HepG2 (cell line): Measurements from ENCODE around the gene FAM174C. TPM values are rescaled to one million over a fixed set of nuclear protein-coding genes. Genes with fewer than 3 reads are reported as not detected.

ENCODE experiments used
- ATAC-seq: fragments of 200-7000 bp; cut with Tn5 transposase; 3 replicates; pipeline ENCODE4 v1.9.1; 2020; ENCODE audit warnings: mild to moderate bottlenecking, moderate library complexity
- BruUV-seq: library from RNA; stranded (reverse); fragments of 400-500 nt; replicated peaks from 2 replicates; lab custom pipeline; 2021; lab: Mats Ljungman, UMichigan
- CTCF ChIA-PET: fragments of 300-600 bp; formaldehyde crosslinking; extraction: SDS; loops from one replicate; lab custom pipeline; 2021; ENCODE audit warnings: low total read pairs, inconsistent platforms, low intra/inter-chr PET ratio; lab: Yijun Ruan, JAX
- POLR2A ChIA-PET: fragments of 350-600 bp; sonication (Branson Sonifier 250); formaldehyde crosslinking; loops from one replicate; lab custom pipeline; 2020; ENCODE audit warnings: antibody characterized with exemption, inconsistent platforms; lab: Yijun Ruan, JAX
- DNase-seq: peaks from one replicate; pipeline ENCODE4 v3.0.0-alpha.2; 2015; ENCODE audit warnings: low spot score
- FAIRE-seq: peaks from 3 replicates; lab custom pipeline; 2011; peaks lifted over from hg19 to GRCh38; lab: Jason Lieb, UNC
- H2AFZ ChIP-seq: one replicate; pipeline ENCODE4 v1.6.1; 2011; ENCODE audit warnings: low read length, inconsistent platforms
- H3K27ac ChIP-seq: fragments of 300-600 bp; 3 replicates; pipeline ENCODE4 v1.8.0; 2011; ENCODE audit warnings: mixed run types, mild to moderate bottlenecking, mixed read lengths, low read length, inconsistent platforms; ENCODE audit not compliant: insufficient read depth; ENCODE audit errors: extremely low read length
- H3K27me3 ChIP-seq, 2 experiments: fragments of 200-600 bp in 1 of 2; 2 replicates in 1 of 2; 3 replicates in 1 of 2; pipeline versions ENCODE4 v1.6.0 to v1.8.0; 2011; ENCODE audit warnings: low read length in 2 of 2, mild to moderate bottlenecking in 2 of 2, moderate library complexity in 2 of 2, inconsistent platforms in 1 of 2; ENCODE audit not compliant: insufficient read depth in 2 of 2, control insufficient read depth in 1 of 2
- H3K36me3 ChIP-seq, 2 experiments: fragments of 200-600 bp in 1 of 2; replicated peaks in 1 of 2; 2 replicates in 1 of 2; 3 replicates in 1 of 2; pipeline versions ENCODE4 v1.5.1 to v1.8.0; 2011; ENCODE audit warnings: low read length in 2 of 2, inconsistent platforms in 1 of 2; ENCODE audit not compliant: insufficient read depth in 2 of 2, control insufficient read depth in 1 of 2
- H3K4me1 ChIP-seq: 2 replicates; pipeline ENCODE4 v1.5.1; 2012; ENCODE audit warnings: low read length, inconsistent platforms; ENCODE audit not compliant: insufficient read depth
- H3K4me2 ChIP-seq: 2 replicates; pipeline ENCODE4 v1.6.0; 2011; ENCODE audit warnings: low read depth, low read length, inconsistent platforms
- H3K4me3 ChIP-seq, 3 experiments: fragments of 200-600 bp in 1 of 3; sonication (generic), shearing (Covaris generic) in 1 of 3; replicated peaks in 1 of 3; 2 replicates each; pipeline ENCODE4 v1.5.1; 2011 to 2016; ENCODE audit warnings: low read length in 3 of 3, inconsistent platforms in 2 of 3, low read depth in 2 of 3, mild to moderate bottlenecking in 2 of 3, control low read depth in 1 of 3, mixed read lengths in 1 of 3; ENCODE audit not compliant: insufficient read depth in 1 of 3
- H3K79me2 ChIP-seq: one replicate; pipeline ENCODE4 v1.6.1; 2011; ENCODE audit warnings: low read length, inconsistent platforms; ENCODE audit not compliant: insufficient read depth
- H3K9ac ChIP-seq: 2 replicates; pipeline ENCODE4 v1.6.0; 2011; ENCODE audit warnings: mild to moderate bottlenecking, low read depth, low read length, inconsistent platforms; ENCODE audit not compliant: insufficient read depth
- H3K9me3 ChIP-seq: 2 replicates; pipeline ENCODE4 v1.5.1; 2012; ENCODE audit warnings: mild to moderate bottlenecking, low read length
- H4K20me1 ChIP-seq: 2 replicates; pipeline ENCODE4 v1.6.0; 2011; ENCODE audit warnings: inconsistent platforms, mild to moderate bottlenecking, low read length, moderate library complexity; ENCODE audit not compliant: insufficient read depth
- ARID4A ChIP-seq: sonication (generic); formaldehyde crosslinking; IDR thresholded peaks from 2 replicates; pipeline ENCODE4 v1.5.0; 2020; ENCODE audit warnings: mild to moderate bottlenecking, missing genetic modification reagents, borderline replicate concordance
- ELF1 ChIP-seq: sonication (generic); formaldehyde crosslinking; IDR thresholded peaks from 2 replicates; pipeline ENCODE4 v1.4.0; 2020; ENCODE audit warnings: missing genetic modification reagents
- MBD4 ChIP-seq: IDR thresholded peaks from 2 replicates; pipeline ENCODE4 v1.6.1; 2012; ENCODE audit warnings: low read length, inconsistent platforms, borderline replicate concordance
- PLSCR1 ChIP-seq: sonication (generic); formaldehyde crosslinking; IDR thresholded peaks from 2 replicates; pipeline ENCODE4 v1.5.0; 2020; ENCODE audit warnings: missing genetic modification reagents, mild to moderate bottlenecking, borderline replicate concordance
- ZBTB1 ChIP-seq: sonication (generic); formaldehyde crosslinking; IDR thresholded peaks from 2 replicates; pipeline ENCODE4 v1.4.0; 2020; ENCODE audit warnings: missing genetic modification reagents, borderline replicate concordance
- WGBS: methylation state at CpG from one replicate; pipeline ENCODE4 v1.1.6; 2017; ENCODE audit warnings: low lambda C conversion rate; 5-methylcytosine and 5-hydroxymethylcytosine counted together
- in situ Hi-C: cut with HindIII; loops from 2 replicates; pipeline ENCODE4 v1.10.0; 2017; ENCODE audit warnings: low pct_unique_long_range_greater_than_20kb; ENCODE audit not compliant: extremely low pct_ligation_motif_present
- intact Hi-C: fragments of 100-400 bp; cut with micrococcal nuclease; formaldehyde crosslinking; loops from one replicate; pipeline ENCODE4 v1.10.0; 2022; ENCODE audit not compliant: unreplicated experiment
- polyA plus RNA-seq, 8 experiments: library from polyadenylated mRNA; depleted of rRNA in 3 of 8; stranded (reverse) in 7 of 8; unstranded in 1 of 8; fragments of >200 nt; fragmentation: Illumina TruSeq in 4 of 8; extraction: Trizol in 4 of 8; gene quantifications; 2 replicates each; pipeline versions ENCODE4 v1.2.1 to v1.2.3, GENCODE V29; 2011 to 2016; ENCODE audit warnings: low read depth in 4 of 8, missing spikeins in 1 of 8, mixed read lengths in 1 of 8; ENCODE audit not compliant: insufficient read depth in 1 of 8
- total RNA-seq, 5 experiments: library from RNA; depleted of rRNA; stranded (reverse); fragments of >200 nt; fragmentation: Illumina TruSeq; extraction: Trizol; gene quantifications; 2 replicates each; pipeline ENCODE4 v1.2.3, GENCODE V29; 2016; ENCODE audit warnings: low read depth in 1 of 5
- TF ChIP-seq, protein P1 (sequence below): sonication (generic); formaldehyde crosslinking; IDR thresholded peaks from 2 replicates; pipeline ENCODE4 v1.5.0; 2020; ENCODE audit warnings: missing genetic modification reagents

Gene FAM174C
- total and polyA plus RNA-seq, 2 of the 13 experiments (the other 11 are each of a cell fraction or from before 2014, with no cell fraction given): 19.5 to 31.3 TPM

GRCh38 chr19:1233115-1233667 lies 42.1 kb upstream of the FAM174C start (continued):
- TF ChIP-seq ARID4A: 0 out of 2 replicates have a peak, but pooled peaks have one; percentile 16

DNA sequence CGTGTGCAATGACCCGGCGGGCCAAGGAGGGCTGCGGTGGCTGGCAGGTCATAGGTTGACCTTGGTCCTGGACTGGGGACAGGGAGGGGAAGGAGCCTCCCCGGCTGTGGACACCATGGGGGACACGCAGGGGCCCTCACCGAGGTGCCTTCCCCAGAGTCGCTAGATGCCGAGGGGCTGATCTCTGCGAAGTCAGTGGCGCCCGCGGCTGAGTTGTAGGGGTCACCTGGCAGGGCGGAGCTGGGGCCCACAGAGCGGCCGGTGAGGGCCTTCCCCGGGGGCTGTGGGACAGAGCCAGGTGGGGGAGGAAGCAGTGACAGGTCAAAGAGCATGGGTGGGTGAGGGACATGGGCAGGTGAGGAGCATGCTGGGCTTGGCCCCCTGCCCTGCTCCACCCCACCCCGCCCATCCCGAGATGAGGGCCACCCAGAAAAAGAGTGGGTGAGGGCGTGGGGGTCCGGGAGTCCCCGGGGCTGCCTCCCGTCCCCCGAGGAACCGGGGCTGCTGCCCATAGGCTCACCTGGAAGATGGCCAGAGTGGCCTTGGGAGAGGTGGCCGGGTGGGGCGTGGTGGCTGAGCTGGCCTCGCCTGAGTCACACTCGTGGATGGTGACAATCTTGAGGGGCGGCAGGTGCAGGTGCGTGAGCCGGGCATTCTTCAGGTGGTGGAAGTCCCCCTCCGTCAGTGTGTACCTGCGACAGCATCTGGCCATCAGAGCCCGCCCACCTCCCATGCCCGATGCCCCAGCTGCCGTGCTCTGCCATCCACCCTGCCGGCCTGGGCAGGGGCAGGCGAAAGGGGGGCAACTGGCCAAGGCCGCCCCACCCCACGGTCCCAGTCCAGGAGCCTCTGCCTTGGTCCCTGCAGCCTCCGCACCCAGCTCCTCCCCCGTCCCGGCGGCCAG lies 41.0 kb upstream of the FAM174C start:
- H4K20me1 ChIP-seq: no peaks in the 10 kb centered on the region
- 98% methylated on average over 24 of the region's 45 CpGs for WGBS
- H3K36me3 ChIP-seq: peaks cover 0 to 3% of the 10 kb centered on the region in 2 experiments; a peak in 1 of 5 replicates
- H3K4me1 ChIP-seq: peaks cover 37% of the 10 kb centered on the region
- no peak overlapping the region for H3K4me3 ChIP-seq
- no peak for ATAC-seq
- H3K9ac ChIP-seq: no peak overlapping the region
- no peaks in the 10 kb centered on the region for H3K27me3 ChIP-seq
- H3K9me3 ChIP-seq: no peaks in the 10 kb centered on the region
- CTCF ChIA-PET: no interaction called here
- no peak overlapping the region for H2AFZ ChIP-seq
- intact Hi-C loops: no loop called here
- no peak for DNase-seq
- no peaks in the 10 kb centered on the region for H3K79me2 ChIP-seq
- no peak overlapping the region for H3K4me2 ChIP-seq
- no peak for TF ChIP-seq ZBTB1
- TF ChIP-seq PLSCR1 (CRISPR knock-in tag): no peak
- no peak for TF ChIP-seq MBD4
- TF ChIP-seq, protein P1, sequence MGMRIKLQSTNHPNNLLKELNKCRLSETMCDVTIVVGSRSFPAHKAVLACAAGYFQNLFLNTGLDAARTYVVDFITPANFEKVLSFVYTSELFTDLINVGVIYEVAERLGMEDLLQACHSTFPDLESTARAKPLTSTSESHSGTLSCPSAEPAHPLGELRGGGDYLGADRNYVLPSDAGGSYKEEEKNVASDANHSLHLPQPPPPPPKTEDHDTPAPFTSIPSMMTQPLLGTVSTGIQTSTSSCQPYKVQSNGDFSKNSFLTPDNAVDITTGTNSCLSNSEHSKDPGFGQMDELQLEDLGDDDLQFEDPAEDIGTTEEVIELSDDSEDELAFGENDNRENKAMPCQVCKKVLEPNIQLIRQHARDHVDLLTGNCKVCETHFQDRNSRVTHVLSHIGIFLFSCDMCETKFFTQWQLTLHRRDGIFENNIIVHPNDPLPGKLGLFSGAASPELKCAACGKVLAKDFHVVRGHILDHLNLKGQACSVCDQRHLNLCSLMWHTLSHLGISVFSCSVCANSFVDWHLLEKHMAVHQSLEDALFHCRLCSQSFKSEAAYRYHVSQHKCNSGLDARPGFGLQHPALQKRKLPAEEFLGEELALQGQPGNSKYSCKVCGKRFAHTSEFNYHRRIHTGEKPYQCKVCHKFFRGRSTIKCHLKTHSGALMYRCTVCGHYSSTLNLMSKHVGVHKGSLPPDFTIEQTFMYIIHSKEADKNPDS (CRISPR knock-in tag): no peak
- TF ChIP-seq ELF1 (CRISPR knock-in tag): no peak
- in situ Hi-C loops: no loop called here
- BruUV-seq: no TSS peak
- POLR2A ChIA-PET: no interaction called here
- no peak overlapping the region for H3K27ac ChIP-seq
- FAIRE-seq: no peak
